Stimulated activated CD4-positive, alpha-beta T cell treated with anti-CD3 and anti-CD28 coated beads, Interleukin-15, amount 100 ng/mL, for 1 hour (primary cell): ENCODE results near the gene ZNF527.
A peak's percentile ranks its signal among the peaks of the same experiment; 100 is the strongest.
"Not testable (repeated sequence)": the region's sequence is repeated elsewhere in the genome, so short reads cannot be mapped to it uniquely, and the experiment has no call there.

Experiments used
- DNase-seq, 2 donors: peaks; one replicate each; pipeline ENCODE4 v3.0.0-alpha.2; 2020; ENCODE audit warnings: low read depth in 1 of 2, low spot score in 1 of 2

ZNF527 gene

DNA sequence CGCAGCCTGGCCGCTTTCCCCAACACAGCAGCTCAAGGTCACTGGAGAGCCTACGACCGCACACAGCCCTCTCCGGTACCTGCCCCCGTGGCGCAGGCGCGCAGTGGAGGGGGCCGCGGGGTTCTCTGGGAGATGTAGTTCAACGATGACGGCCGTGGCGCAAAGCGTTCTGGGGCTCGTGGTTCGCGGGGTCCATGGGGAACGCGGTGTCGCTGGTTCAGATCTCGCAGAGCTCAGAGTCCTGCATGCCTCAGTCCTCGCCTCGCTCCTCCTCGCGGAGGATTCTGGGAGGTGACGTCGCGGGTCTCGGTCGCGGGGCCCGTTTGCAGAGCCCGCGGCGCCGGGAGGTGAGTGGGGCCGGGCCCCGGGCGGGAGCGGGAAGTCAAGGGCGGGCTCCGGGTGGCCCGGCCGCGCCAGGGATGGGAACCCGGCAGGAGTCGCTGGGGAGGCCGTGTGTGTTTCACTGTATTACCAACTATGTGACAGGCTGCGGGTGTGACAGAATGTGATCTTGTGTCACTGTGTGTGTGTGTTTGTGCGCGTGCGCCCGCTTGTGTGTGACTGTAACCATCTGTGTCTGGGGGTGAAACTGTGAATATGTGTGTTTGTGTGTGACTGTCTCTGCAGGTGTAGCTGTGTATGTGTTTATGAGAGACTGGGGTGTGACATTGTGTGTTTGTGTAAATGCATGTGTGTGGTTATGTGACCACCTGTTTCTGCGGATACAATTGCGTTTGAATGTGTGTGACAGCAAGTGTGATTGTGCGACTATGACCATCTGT, at the start of gene ZNF527:
ZNF527 (plus strand) TSS at position 220 of the 782 bp plus-strand sequence. CDS start 3,100 bp downstream, outside the sequence.
- DNase-seq, result peak; percentile 92 to 94

DNA sequence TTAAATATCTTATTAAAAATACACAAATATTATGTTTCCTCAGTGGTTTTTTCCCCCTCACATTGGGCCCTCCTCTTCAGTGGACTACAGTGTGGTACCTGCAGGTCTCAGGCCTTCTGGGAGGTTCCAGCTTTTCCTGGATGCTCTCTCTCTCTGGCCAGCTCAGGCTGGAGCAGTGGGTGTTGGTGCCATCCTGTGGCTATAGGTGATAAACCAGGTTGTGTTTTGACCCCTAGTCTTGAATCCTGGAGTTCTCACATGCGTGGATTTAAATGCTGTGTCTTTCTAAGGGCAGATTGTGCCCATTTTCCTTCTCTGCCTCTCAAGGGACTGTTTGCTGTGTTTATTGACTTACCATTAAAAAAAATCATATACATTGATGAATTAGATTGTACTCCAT, 41.2 kb upstream of the ZNF527 start:
- DNase-seq, result no peak

DNA sequence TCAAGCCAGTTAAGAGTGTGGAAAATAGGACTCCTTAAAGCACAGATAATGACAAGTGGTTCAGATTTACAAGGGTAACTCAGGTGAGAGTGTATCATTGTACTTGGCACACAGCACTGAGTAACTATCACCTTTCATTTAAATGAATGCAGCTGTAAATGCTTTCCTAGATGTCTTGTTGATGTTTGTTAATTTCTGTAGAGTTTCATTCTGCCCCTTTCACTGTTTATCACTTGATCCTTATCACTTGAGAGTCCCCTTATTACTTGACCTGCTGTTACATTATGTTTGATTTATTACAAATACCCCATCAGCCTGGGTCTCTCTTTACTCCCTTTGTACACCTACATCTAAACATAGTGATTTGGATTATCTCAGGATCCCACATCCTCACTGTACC, 38.1 kb upstream of the ZNF527 start:
- DNase-seq, result no peak

DNA sequence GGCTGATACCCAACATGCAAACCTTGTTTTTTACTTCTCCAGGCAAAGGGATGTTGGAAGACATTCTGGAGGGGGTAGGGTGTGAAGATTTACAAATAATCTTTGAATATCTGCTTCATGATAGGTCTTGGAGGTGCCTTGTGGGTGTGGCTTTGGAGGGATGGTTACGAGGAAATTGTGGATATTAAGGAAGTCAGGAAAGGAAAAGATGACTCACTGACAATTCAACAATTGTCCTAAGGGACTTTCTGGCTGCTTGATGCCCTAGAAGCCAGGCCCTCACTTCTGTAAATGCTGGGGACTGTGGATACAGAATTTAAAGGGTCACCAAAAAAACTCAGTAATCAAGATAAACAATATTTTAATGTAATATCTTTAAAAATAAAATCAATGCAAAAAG, 37.4 kb upstream of the ZNF527 start:
- no peak for DNase-seq

DNA sequence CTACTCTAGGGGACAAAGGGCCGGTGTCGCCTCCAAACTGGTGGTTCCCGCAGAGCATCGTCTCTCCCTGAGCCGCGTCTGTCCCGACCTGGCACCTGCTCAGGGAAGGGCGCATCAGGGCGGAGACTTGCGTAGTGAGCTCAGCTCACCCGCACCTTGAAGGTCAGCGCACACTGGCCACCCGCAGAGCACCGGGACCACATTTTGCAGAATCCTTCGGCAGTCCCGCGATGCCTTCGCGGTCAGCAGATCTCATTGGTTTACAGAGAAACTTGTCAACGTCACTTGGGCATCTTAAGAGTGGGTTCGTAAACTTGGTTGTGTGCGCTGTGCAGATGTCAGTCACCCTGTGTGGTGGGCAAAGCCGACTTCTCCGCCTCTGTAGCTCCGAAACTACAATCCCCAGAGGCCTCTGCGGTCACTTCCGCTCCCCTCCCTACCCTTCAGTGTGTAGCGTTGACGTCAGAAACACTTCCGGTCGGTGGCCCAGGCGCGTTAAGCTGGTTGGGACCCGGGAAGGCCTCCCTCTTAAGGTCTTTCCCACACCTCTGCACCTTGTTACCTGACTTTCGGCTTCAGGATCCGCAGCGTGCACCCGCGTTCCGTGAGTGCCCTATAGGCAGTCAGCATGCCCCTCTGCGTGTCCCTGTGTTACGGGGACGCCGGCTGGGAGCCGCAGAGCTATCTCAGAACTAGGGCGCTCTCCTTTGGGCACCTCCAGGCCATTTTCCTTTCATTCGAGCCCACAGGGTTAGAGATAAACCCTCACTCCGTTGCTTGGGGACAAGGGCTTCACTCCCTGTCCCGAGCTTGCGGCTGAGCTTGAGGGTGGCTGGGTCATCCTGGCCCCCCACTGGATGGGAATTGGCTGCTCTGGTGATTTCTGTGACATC, 36.5 kb upstream of the ZNF527 start:
- peak; percentile 65 to 71 for DNase-seq

DNA sequence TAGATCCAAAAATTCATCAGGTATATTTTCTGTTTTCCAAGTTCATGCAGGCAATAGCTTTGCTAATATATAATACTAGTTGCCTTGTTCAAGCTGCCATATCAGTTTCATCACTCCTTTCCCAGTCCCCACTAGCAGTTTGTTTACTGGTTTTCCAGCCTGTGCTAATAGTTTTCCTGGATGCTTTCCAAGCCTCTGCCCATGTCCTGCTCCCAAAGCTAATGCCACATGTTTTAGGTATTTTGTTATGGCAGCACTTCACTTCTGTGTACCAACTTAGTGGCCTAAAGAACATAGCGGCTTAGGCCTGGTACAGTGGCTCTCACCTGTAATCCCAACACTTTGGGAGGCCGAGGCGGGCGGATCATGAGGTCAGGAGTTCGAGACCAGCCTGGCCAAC, 28.1 kb upstream of the ZNF527 start:
- no peak for DNase-seq

DNA sequence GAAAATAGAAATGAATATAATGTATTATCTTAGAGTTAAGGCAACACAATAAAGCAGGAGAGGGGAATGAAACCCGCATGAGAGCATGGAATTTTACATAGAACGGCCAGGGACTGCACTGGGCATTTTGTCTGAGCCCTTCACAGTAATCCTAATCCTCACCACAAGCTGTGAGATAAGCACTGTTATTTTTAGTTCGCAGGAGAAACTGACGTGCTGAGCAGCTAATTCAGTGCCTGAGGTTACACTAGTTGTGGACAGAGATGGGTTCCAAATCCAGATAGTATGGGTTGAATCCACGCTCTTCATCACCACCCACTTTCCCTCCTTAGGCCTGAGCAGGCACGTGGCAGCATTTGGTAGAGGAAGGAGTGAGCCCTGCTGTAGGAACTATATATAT, 24.8 kb upstream of the ZNF527 start:
- no peak for DNase-seq

DNA sequence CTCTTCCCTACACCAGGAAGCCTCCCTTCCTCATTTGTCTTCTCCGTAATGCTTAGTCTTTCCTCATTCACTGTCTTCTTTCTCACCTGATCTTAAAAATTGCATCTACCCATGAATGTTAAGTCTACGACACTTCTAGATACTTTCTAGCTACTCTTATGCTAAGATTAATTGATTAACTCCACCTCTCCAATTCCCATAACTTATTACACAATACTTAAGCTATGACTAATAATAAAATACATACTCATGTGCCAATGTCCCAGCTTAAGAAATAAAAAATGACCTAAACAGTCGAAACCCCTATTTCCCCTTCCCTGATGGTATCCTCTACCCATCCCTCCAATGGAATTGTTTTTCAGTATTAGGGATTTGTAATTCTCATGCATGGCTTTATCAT, 22.8 kb upstream of the ZNF527 start:
- DNase-seq, result no peak

DNA sequence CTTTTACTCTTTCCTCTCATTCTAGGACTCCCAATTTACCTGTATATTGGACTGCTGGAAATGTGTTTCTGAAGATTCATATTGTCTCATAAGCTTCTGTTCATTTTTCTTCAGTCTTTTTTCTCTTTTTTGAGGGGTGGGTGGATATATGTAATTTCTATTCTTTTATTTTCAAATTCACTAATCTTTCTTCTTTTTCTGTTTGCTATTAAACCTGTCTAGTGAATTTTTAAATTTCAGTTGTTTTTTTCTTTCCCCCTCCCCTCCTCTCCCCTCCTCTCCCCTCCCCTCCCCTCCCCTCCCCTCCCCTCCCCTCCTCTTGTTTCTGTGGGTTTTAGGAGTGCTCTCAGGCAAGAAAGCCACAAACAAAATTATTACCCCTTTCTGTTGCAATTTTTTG, 16.9 kb upstream of the ZNF527 start:
- DNase-seq, result no peak

DNA sequence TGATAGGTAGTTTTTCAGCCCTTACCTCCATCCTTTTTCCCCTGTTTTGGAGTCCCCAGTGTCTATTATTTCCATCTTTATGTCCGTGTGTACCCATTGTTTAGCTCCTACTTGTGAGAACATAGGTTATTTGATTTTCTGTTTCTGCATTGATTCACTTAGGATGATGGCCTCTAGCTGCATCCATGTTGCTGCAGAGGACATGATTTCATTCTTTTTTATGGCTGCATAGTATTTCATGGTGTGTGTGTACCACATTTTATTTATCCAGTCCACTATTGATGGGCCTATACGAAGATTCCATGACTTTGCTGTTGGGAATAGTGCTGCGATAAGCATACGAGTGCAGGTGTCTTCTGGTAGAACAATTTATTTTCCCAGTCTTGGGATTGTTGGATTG, 15.0 kb upstream of the ZNF527 start:
- no peak for DNase-seq

DNA sequence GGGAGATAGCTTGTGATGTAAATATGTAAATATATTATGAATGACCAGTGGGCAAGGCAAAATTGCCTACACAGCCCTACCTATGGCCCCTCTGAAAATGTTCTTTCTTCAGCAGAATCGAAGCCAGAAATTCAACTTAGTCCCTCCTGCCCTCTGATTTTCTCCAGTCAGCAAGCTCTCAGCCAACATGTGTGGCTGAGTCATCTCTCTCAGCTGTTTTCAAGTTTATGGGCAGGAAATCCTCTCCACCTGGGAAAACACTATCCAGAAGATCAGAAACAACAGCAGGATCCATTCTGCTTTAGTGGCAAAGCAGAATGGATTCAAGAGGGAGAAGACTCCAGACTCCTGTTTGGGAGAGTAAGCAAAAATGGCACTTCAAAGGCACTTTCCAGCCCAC, 8.9 kb upstream of the ZNF527 start:
- no peak for DNase-seq

DNA sequence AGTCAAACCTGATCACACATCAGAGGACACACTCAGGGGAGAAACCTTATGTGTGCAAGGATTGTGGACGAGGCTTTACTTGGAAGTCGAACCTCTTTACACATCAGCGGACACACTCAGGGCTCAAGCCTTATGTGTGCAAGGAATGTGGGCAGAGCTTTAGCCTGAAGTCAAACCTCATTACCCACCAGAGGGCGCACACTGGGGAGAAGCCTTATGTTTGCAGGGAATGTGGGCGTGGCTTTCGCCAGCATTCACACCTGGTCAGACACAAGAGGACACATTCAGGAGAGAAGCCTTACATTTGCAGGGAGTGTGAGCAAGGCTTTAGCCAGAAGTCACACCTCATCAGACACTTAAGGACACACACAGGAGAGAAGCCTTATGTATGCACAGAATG, 8.2 kb upstream of the ZNF527 start:
- no peak for DNase-seq

DNA sequence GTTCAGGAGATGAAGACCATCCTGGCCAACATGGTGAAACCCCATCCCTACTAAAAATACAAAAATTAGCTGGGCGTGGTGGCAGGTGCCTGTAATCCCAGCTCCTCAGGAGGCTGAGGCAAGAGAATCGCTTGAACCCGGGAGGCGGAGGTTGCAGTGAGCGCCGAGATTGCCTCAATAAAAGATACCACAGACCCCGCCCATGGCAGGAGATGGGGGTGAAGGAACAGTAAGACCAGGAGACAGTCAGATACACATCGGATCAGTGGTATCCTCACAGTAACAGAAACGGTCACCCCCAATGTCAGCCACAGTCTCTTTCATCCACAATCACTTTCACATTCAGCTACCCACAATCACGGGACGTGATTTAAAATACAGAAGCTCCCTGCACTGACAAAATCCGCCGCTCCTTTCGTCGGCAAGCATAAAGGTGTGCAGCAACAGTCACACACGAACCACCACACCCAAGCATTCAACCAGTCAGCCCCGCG, 466 bp upstream of the ZNF527 start:
- DNase-seq, result not testable (repeated sequence)

DNA sequence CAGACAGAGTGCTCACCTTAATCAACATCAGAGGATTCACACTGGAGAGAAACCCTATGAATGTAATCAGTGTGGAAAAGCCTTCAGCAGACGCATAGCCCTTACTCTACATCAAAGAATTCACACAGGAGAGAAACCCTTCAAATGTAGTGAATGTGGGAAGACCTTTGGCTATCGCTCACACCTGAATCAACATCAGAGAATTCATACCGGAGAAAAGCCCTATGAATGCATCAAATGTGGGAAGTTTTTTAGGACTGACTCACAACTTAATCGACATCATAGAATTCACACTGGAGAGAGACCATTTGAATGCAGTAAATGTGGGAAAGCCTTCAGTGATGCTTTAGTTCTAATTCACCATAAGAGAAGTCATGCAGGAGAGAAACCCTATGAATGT, 18.3 kb downstream of the ZNF527 start:
- DNase-seq, result no peak

DNA sequence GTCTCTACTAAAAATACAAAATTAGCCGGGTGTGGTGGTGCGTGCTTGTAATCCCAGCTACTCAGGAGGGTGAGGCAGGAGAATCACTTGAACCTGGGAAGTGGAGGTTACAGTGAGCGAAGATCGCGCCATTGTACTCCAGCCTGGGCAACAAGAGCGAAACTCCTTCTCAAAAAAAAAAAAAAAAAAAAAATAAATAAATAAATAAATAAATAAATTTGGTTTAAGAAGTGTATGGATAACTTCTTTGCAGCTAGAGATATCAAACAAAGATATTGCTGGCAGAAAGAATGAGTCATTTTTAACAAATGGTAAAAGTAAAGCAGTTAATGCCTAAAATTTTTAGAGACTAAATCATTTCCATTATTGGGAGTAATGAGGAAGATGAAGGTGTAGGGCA, 20.5 kb downstream of the ZNF527 start:
- not testable (repeated sequence) for DNase-seq

DNA sequence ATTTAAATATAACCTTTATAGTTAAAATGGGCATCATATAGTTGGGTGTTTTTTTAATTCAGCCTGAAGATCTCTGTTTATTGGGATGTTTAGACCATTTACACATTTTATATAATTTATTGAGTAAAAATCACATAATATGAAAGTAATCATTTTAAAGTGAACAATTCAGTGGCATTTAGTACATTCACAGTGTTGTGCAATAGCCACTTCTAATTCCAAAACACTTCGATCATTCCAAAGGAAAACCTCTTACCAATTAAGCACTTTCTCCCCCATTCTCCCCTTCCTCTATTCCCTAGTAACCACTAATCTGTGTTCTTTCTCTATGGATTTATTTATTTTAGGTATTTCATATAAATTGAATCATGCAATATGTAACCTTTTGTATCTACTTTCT, 30.2 kb downstream of the ZNF527 start:
- DNase-seq, result no peak

DNA sequence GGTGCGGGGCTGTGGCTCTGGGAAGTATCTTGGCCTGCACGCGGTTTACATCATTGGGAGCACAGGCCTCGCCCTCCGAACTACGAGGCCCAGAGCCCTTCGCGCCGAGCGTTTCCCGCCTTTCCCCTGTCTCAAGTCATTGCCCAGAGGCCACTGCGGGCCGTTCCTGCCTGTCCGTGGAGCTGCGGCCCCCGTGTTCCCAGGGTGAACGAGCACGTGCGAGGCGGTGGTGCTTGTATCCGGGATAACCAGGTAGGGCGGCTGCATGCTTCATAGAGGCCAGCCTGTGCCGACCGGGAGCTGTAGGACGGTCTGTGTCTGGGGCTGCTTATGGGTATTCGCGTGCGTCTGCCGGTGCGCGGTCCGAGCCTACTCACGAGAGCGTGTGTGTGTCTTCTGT, 32.5 kb downstream of the ZNF527 start:
- DNase-seq, result no peak

DNA sequence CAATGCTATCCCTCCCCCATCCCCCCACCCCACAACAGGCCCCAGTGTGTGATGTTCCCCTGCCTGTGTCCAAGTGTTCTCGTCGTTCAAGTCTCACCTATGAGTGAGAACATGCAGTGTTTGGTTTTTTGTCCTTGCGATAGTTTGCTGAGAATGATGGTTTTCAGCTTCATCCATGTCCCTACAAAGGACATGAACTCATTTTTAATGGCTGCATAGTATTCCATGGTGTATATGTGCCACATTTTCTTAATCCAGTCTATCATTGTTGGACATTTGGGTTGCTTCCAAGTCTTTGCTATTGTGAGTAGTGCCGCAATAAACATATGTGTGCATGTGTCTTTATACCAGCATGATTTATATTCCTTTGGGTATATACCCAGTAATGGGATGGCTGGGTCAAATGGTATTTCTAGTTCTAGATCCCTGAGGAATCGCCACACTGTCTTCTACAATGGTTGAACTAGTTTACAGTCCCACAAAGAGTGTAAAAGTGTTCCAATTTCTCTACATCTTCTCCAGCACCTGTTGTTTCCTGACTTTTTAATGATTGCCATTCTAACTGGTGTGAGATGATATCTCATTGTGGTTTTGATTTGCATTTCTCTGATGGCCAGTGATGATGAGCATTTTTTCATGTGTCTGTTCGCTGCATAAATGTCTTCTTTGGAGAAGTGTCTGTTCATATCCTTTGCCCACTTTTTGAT, 35.4 kb downstream of the ZNF527 start:
- DNase-seq, result not testable (repeated sequence)

DNA sequence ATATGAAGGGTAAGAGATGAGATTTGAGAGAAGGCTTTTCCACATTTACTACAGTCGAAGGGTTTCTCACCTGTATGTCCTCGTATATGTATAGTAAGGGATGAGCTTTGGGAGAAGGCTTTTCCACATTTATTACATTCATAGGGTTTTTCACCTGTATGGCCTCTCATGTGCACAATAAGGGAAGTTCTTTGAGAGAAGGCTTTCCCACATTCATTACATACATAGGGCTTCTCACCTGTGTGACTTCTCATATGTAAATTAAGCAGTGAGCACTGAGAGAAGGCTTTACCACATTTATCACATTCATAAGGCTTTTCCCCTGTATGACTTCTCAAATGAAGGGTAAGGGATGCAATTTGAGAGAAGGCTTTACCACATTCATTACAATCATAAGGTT, 41.8 kb downstream of the ZNF527 start:
- no peak for DNase-seq

DNA sequence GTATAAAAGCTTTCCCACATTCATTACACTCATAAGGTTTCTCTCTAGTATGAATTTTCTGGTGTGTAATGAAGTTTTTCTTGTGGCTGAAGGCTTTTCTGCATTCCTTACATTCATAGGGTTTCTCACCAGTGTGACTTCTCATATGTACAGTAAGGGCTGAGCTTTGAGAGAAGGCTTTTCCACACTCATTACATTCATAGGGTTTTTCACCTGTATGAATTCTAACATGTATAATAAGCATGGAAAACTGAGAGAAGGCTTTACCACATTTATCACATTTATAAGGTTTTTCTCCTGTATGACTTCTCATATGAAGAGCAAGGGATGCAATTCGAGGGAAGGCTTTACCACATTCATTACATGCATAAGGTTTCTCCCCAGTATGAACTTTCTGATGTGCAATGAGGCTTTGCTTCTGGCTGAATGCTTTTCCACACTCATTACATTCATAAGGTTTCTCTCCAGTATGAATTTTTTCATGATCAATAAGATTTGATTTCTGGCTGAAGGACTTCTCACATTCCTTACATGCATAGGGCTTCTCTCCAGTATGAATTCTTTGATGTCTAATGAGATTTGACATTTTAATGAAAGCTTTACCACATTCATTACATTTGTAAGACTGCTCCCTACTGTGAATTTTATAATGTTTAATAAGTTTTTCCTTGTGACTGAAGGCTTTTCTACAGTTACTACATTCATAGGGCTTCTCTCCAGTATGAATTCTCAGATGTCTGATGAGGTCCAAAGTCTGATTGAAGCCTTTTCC, 42.6 kb downstream of the ZNF527 start:
- no peak for DNase-seq
